Panc1 (cell line): ENCODE results near the gene NELL2. TPM values are rescaled to one million over a fixed set of nuclear protein-coding genes. Genes with fewer than 3 reads are reported as not detected.

ENCODE experiments used
- ATAC-seq: fragments of 200-7000 bp; cut with Tn5 transposase; 2 replicates; pipeline ENCODE4 v1.9.1; 2020; ENCODE audit warnings: mild to moderate bottlenecking, moderate library complexity
- BruUV-seq: library from RNA; stranded (reverse); fragments of 400-500 nt; replicated peaks from 2 replicates; lab custom pipeline; 2021; lab: Mats Ljungman, UMichigan
- CTCF ChIA-PET: fragments of 300-600 bp; sonication (Branson Sonifier 250); formaldehyde crosslinking; loops from one replicate; lab custom pipeline; 2022; ENCODE audit warnings: antibody characterized with exemption; lab: Charles Lee
- POLR2A ChIA-PET: fragments of 300-600 bp; sonication (Branson Sonifier 250); formaldehyde crosslinking; loops from one replicate; lab custom pipeline; 2022; ENCODE audit warnings: antibody characterized with exemption; lab: Charles Lee
- DNase-seq: peaks from one replicate; pipeline ENCODE4 v3.0.0-alpha.2; 2010; ENCODE audit warnings: low read depth, low spot score
- H3K27ac ChIP-seq: 2 replicates; pipeline ENCODE4 v1.5.1; 2011; ENCODE audit warnings: mild to moderate bottlenecking, low read length, inconsistent platforms
- H3K27me3 ChIP-seq: fragments of 200-500 bp; sonication (Bioruptor generic); 2 replicates; pipeline ENCODE4 v1.6.0; 2014; ENCODE audit warnings: low read length, inconsistent platforms; ENCODE audit not compliant: control insufficient read depth, insufficient read depth
- H3K36me3 ChIP-seq: fragments of 200-500 bp; sonication (Bioruptor generic); 2 replicates; pipeline ENCODE4 v1.5.1; 2014; ENCODE audit warnings: inconsistent platforms, mild to moderate bottlenecking, low read length, moderate library complexity; ENCODE audit not compliant: control insufficient read depth, insufficient read depth
- H3K4me1 ChIP-seq: 2 replicates; pipeline ENCODE4 v1.5.1; 2011; ENCODE audit warnings: inconsistent platforms, mild to moderate bottlenecking, low read length, moderate library complexity; ENCODE audit not compliant: control insufficient read depth, insufficient read depth
- H3K4me3 ChIP-seq, 2 experiments: 2 replicates each; pipeline ENCODE4 v1.5.1; 2011 to 2012; ENCODE audit warnings: low read depth in 2 of 2, low read length in 2 of 2, mild to moderate bottlenecking in 2 of 2, inconsistent platforms in 1 of 2, moderate library complexity in 1 of 2
- H3K9me3 ChIP-seq: fragments of 200-500 bp; sonication (Bioruptor generic); 2 replicates; pipeline ENCODE4 v1.5.1; 2014; ENCODE audit warnings: low read depth, mild to moderate bottlenecking, inconsistent platforms, low read length, moderate library complexity; ENCODE audit not compliant: control insufficient read depth, insufficient read depth
- CTCF ChIP-seq: fragments of 450-650 bp; IDR thresholded peaks from 2 replicates; pipeline ENCODE4 v1.5.1; 2017; ENCODE audit warnings: mild to moderate bottlenecking
- POLR2AphosphoS5 ChIP-seq: IDR thresholded peaks from 2 replicates; pipeline ENCODE4 v1.6.1; 2012; ENCODE audit warnings: mild to moderate bottlenecking, low read depth, low read length, moderate library complexity
- REST ChIP-seq, 2 experiments: IDR thresholded peaks; 2 replicates each; pipeline ENCODE4 v1.6.1; 2011 to 2012; ENCODE audit warnings: low read depth in 2 of 2, control low read depth in 1 of 2, low read length in 1 of 2, mild to moderate bottlenecking in 1 of 2, moderate library complexity in 1 of 2; ENCODE audit not compliant: insufficient read depth in 1 of 2
- SIN3A ChIP-seq: IDR thresholded peaks from 2 replicates; pipeline ENCODE4 v1.6.1; 2012; ENCODE audit warnings: low read depth, mild to moderate bottlenecking, low read length, moderate library complexity, borderline replicate concordance; ENCODE audit not compliant: insufficient read depth
- TCF7L2 ChIP-seq: IDR thresholded peaks from 2 replicates; pipeline ENCODE4 v1.6.1; 2011; ENCODE audit warnings: mild to moderate bottlenecking, low read depth, low read length, inconsistent platforms
- in situ Hi-C: cut with HindIII; loops from 2 replicates; pipeline ENCODE4 v1.10.0; 2016; ENCODE audit warnings: low sequenced_read_pairs, low pct_unique_long_range_greater_than_20kb
- intact Hi-C: fragments of 100-400 bp; cut with micrococcal nuclease; formaldehyde crosslinking; loops from one replicate; pipeline ENCODE4 v1.10.0; 2022; ENCODE audit not compliant: unreplicated experiment
- total RNA-seq: library from RNA; stranded (reverse); gene quantifications from one replicate; pipeline ENCODE4 v1.2.1, GENCODE V29; 2021; ENCODE audit not compliant: unreplicated experiment

The NELL2 gene
- total RNA-seq, 1 experiment from 2014 or later = 0.28 TPM

DNA sequence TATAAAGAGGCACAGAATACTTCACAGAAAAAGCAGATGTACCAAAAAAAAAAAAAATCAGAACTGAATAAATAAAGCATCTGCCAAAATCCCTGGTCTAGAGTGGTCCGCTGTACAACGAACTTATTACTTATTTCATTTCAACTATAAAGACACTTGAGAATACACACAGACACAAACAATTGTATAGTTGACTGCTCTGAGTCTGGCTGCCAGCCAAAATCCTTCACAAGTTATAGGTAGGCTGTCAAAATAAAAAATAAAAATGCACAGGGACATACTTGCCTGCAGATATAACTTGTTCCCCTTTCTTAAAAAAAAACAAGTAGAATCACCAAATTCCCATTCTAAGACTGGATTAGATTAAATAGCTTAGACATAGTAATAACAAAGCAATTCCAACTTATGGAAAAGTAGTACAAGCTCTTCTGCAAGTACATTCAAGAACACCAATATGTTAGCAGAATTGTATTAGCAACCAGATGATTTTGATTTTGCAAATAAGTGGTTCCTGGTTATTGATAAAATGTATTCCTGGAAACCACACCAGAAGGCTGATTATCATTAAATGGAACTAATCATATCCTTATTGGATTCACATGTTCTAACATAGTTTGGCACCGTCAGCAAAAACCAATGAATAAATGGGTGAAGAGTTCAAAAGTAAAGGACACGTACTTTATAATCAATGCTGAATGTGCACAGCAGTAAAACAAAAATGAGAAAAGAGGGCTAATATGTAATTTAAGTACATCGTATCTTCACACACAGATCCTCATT, 248.5 kb downstream of the NELL2 start:
- TF ChIP-seq POLR2AphosphoS5 (no peak), SIN3A (no peak), CTCF (no peak), TCF7L2 (no peak), REST (IDR thresholded peaks at IDR 0.05; ENCODE audit: insufficient read depth in 1 of 2, low read depth in 2 of 2, low read length in 1 of 2) (no peak)
- no peak for DNase-seq
- no peaks in the 10 kb centered on the region for H3K27me3 ChIP-seq
- no peak for ATAC-seq
- H3K4me1 ChIP-seq = no peaks in the 10 kb centered on the region
- intact Hi-C loops = no loop called here
- in situ Hi-C loops = no loop called here
- no peaks in the 10 kb centered on the region for H3K36me3 ChIP-seq
- no peak overlapping the region for H3K27ac ChIP-seq
- ChIA-PET POLR2A (no interaction called here), CTCF (no interaction called here)
- no TSS peak for BruUV-seq
- H3K4me3 ChIP-seq = no peak overlapping the region
- no peaks in the 10 kb centered on the region for H3K9me3 ChIP-seq

- no peaks in the 10 kb centered on the region for H3K36me3 ChIP-seq
- intact Hi-C loops (no loop called here), in situ Hi-C loops (no loop called here)
- ATAC-seq (no peak), DNase-seq (no peak)
- ChIA-PET POLR2A (no interaction called here), CTCF (no interaction called here)
- TF ChIP-seq REST (IDR thresholded peaks at IDR 0.05; ENCODE audit: insufficient read depth in 1 of 2, low read depth in 2 of 2, low read length in 1 of 2) (no peak), CTCF (no peak), SIN3A (no peak), TCF7L2 (no peak), POLR2AphosphoS5 (no peak)
- H3K4me3 ChIP-seq = no peak overlapping the region
- no peaks in the 10 kb centered on the region for H3K27me3 ChIP-seq
- no peaks in the 10 kb centered on the region for H3K9me3 ChIP-seq
- BruUV-seq = no TSS peak
- H3K27ac ChIP-seq = no peak overlapping the region
- H3K4me1 ChIP-seq = no peaks in the 10 kb centered on the region
These were observed 249.2 kb downstream of the NELL2 start for GRCh38 chr12:44626883-44627282.
